ENCODE data around the gene SYNJ1.
"Not testable (repeated sequence)": the region's sequence is repeated elsewhere in the genome, so short reads cannot be mapped to it uniquely, and the experiment has no call there.

The SYNJ1 gene, protein sequence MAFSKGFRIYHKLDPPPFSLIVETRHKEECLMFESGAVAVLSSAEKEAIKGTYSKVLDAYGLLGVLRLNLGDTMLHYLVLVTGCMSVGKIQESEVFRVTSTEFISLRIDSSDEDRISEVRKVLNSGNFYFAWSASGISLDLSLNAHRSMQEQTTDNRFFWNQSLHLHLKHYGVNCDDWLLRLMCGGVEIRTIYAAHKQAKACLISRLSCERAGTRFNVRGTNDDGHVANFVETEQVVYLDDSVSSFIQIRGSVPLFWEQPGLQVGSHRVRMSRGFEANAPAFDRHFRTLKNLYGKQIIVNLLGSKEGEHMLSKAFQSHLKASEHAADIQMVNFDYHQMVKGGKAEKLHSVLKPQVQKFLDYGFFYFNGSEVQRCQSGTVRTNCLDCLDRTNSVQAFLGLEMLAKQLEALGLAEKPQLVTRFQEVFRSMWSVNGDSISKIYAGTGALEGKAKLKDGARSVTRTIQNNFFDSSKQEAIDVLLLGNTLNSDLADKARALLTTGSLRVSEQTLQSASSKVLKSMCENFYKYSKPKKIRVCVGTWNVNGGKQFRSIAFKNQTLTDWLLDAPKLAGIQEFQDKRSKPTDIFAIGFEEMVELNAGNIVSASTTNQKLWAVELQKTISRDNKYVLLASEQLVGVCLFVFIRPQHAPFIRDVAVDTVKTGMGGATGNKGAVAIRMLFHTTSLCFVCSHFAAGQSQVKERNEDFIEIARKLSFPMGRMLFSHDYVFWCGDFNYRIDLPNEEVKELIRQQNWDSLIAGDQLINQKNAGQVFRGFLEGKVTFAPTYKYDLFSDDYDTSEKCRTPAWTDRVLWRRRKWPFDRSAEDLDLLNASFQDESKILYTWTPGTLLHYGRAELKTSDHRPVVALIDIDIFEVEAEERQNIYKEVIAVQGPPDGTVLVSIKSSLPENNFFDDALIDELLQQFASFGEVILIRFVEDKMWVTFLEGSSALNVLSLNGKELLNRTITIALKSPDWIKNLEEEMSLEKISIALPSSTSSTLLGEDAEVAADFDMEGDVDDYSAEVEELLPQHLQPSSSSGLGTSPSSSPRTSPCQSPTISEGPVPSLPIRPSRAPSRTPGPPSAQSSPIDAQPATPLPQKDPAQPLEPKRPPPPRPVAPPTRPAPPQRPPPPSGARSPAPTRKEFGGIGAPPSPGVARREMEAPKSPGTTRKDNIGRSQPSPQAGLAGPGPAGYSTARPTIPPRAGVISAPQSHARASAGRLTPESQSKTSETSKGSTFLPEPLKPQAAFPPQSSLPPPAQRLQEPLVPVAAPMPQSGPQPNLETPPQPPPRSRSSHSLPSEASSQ (N-terminal part only)
- long read RNA-seq, donor 1, result 0 reads
- long read RNA-seq, donor 2, result 0 reads
- long read RNA-seq, donor 3, result 0 reads
- long read RNA-seq, donor 4, result 0 reads
- long read RNA-seq, donor 5, result 0 reads
- long read RNA-seq, donor 6, result 0 reads
- long read RNA-seq, donor 7, result 0 reads
- long read RNA-seq, donor 8, full-length matches to known transcripts, result 1 of 1 reads
- long read RNA-seq, donor 8, partial matches to known transcripts, result 0 of 1 reads
- long read RNA-seq, donor 8, other reads (novel, unspliced or antisense), result 0 of 1 reads

DNA sequence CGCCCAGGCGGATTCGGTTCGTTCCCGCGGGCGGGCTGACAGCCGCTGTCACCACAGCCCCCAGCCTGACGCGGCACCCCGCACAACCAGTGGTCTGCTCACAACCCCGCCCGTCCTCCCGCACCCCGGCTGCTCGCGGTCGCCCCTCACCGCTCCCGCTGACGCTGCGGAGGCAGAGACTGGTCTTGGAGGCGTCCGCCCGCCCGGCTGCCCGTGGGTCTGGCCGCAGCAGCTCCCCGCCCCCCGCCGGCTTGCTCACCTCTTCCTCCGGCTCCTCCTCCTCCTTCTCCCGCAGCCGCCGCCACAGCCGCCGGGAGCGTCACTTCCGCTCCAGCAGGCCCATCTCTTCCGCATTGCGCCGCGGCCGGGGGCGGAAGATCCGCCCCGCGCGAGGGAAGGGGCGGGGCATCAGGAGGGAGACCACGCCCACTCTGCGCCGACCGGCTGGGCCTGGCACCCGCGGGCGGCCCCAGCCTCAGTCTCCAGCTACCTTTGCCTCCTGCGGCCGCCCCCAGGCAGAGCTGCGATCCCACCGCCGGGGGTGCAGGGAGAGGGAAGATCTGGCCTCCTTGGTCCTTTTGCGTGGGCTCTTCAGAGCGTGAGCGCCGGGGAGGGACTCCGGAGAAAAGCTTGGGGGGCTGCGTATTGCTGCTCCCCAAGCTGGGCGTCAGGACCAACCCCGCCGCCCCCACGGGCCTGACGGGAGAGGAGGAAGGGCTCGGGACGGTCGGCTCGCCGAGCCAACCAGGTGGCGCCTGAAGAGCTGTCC lies at the start of gene SYNJ1:
Gene SYNJ1, minus strand, starts transcription at position 327 of the 769 bp plus-strand sequence. CDS start 1,118 bp downstream, outside the sequence.
- DNase-seq, result peak; percentile 99

DNA sequence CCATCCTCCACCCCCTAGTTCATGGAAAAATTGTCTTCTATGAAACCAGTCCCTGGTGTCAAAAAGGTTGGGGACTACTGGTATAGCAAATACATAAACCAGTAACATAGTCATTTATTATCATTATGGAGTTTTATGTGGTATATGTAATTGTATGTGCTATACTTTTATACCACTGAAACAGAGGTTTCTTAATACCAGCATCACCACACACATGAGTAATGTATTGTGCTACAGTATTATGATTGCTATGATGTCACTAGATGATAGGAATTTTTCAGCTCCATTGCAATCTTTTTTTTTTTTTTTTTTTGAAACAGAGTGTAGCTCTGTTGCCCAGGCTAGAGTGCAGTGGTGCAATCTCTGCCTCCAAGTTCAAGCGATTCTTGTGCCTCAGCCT lies 49.5 kb upstream of the SYNJ1 start:
- DNase-seq, result no peak

DNA sequence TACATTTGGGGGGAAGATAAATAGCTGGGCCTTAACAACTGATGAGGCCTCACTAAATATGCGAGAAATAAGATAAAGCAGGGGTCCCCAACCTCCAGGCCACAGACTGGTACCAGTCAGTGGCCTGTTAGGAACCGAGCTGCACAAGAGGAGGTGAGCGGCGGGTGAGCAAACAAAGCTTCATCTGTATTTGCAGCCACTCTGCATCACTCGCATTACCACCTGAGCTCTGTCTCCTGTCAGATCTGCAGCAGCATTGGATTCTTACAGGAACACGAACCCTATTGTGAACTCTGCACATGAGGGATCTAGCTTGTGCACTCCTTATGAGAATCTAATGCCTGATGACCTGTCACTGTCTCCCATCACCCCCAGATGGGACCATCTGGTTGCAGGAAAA lies 48.9 kb upstream of the SYNJ1 start:
- DNase-seq, result no peak

DNA sequence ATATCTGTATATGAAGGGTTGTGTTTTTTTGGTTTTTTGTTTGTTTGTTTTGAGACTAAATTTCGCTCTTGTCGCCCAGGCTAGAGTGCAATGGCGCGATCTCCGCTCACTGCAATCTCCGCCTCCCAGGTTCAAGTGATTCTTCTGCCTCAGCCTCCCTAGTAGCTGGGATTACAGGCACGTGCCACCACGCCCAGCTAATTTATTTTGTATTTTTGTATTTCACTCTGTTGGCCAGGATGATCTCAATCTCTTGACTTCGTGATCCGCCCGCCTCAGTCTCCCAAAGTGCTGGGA lies 45.2 kb upstream of the SYNJ1 start:
- DNase-seq, result not testable (repeated sequence)

DNA sequence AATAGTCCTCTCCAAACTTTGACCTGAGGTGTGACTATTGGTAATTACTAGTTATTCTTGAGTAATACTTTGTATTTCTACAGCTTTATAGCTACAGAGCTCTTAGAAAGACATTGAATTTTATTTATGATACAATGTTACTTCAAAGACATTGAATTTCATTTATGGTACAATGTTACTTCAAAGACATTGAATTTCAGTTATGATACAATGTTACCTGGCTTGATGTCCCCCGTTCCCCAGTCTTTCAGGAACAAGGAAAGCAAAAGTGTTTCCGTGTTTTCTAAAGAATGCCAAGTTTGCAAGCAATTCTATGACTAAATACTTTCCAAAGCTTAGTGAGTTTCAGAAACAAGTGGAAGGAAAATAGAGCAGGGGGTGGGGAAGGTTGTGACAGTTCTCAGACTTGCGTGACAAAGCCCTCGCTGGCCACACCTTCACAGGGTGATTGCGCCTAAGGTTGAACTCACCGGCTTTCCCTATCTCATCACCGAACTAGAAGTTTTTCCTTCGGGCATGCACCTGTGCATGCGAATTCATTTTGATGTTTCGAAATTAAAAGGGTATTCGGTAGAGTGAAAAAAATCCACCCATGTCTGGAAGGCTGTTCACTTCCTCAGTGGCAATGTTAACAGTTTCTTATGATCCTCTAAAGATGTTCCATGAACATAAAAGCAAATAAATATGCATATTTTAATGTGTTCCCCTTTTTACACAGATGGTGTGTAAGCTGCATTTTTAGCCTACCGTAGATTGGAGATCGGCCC lies 44.7 kb upstream of the SYNJ1 start:
- DNase-seq, result no peak

DNA sequence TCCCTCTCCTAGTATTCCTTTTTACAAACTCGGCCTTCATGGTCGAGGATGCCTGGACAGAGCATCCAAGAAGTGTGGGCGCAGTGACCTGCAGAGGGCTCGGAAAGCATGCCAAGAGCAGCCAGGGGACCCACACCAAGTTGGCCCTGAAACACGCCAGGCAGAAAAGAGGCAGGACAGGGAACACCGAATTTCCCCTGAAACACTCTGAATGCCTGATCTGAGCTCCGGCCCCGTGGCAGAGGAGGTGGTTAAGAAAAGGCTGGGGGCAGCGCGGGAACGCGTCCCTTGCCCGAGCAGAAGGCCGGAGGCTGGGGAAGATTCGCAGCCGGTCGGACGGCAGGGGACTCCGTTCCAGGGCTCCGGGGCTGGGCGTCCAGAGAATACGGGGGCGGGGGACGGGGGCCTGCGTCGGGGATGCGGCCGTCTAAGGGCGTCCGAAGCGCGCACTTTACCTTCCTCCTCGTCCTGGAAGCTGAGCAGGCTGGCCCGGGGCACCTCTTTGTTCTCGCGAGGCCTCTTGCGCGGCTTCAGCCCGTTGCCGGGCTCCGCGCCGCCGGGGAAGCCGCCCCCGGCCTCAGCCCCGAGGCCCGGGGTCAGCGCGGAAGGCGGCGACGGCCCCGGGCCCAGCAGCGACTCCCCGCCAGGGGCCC lies 43.2 kb upstream of the SYNJ1 start:
- peak; percentile 65 for DNase-seq

DNA sequence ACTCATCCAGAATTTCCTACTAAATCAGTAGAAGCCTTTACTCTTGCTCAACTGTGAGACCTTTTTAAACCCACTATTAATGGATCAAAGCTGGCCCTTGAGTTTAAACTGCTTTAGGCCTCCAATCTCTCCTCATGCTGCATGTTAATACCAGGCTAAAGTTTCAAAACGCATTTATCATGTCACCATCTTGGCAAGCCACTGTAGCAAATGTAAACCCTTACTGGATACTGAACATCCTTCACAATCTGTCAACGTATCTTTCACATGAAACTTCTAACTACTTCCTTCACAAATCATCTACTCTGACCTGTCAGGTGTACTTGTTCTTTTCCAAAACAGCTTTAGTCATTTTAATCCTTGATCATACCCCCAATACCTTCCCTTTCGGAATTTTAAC lies 40.7 kb upstream of the SYNJ1 start:
- DNase-seq, result no peak

DNA sequence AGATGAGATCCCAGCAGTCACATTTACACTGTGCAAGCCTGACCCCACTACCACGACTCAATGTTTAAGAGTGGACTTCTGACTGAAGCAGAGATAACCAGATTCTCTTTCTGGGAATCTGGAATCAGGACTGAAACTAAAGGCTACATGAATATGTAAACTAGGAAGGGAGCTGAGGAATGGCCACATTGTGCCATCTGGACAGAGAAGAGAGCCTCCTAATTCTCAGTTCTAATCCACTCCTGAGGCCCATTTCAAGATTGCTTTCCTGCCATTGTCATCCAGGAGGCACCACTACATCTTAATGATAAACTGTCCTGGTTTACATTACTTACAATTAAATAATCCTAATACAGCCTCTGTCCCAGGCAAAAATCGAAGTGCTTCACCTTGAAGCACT lies 37.2 kb upstream of the SYNJ1 start:
- no peak for DNase-seq

DNA sequence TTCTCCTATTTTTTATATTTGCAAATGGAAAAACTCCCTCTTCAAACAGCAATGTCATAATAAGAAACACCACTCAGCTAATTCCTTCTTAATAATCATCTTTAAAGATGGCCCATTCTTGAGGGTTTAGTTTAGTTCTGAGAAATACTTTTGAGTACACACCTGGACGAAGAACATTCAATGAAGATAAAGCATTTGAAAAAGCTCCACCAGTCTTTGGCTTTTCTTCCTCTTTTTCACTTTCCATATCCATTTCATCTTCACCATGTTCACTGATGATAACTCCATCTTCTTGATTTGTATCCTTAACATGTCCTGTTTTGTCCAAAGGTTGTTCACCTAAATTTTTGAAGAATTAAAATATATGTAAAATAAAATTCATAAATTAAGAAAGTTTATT lies 36.4 kb upstream of the SYNJ1 start:
- no peak for DNase-seq

DNA sequence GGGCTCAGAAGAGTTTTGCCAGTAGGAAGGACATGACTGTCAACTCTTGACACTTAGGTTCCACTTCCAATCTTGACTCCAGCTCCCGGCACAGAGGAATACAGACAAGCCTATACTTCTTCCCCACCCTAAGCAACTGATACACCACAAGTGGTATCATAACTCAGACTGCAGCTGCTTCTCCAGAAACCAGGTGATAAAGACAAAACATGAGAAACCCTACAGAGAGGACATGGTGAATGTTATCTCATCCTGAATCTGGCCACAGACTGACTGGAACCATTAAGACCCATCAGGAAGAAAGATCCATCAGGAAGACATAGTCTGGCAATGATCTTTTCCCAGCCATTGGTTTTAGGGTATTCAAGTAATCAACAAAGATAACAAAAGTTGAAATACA lies 30.0 kb upstream of the SYNJ1 start:
- DNase-seq, result no peak

DNA sequence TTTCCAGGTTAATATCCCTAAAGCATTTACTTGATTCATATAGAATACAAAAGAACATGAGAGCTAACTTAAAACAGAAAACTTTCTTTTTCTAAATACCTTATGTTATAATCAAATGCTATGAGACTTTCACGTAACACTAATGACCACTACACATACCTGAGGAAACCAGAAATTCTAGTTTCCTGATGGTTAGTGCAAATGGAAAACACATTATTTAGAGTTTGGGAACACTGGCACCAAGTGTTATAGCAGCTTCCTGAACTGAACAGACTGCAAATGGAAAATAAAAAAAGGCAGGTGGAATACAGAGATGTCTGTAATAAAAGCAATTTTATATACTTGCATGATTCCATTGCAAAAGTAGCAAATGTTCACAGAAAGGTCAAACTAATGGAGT lies 28.3 kb upstream of the SYNJ1 start:
- DNase-seq, result no peak

DNA sequence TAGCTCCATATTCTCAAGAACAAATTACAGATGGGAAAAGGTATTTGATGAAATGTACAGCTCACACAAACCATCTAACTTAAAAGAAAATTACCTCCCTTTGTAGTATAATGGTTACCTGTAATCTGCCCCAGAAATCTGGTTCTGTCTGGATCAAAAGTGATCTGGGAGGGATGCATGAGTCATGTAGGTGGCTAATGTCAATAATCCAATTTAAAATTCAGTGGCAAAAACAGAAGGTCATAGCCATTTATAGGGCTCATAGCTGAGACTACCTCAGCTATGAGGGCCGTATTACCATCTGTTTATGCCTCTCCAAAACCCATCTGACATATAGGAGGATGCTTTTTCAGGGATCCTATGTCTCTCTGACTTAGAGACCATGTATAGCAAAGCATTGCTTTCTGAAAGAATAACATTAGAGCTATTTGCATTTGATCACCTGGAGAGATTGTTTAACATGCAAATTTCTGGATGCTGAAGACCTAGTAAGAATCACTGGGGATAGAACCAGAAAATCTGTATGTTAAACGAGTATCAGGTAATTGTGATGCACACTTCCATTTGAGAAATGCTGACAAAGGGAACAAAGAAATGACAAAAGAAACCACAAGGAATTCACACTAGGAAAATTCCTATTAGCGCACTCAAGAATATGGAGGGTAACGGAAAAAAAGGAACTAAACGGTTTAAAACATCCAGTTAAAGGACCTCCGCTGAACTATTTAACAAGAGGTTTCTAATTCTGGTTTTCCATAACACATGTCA lies 26.2 kb upstream of the SYNJ1 start:
- no peak for DNase-seq

DNA sequence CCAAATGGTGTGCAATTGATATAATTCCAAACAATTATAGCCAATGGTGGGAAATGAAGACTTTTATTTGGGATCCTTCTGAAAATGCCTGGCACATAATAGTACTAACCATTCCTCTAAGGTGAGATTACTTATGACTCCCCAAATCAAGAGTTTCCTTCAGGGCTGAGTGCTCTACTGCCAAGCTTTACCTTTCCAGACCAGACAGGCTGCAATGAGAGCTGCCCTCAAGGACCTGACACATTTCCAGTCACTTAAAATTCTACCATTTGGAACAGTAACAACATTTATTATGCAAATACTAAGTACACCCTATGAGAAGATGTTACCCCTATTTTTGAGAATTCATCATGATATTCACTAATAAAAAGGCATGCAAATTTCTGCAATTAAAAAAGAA lies 22.6 kb upstream of the SYNJ1 start:
- DNase-seq, result no peak

DNA sequence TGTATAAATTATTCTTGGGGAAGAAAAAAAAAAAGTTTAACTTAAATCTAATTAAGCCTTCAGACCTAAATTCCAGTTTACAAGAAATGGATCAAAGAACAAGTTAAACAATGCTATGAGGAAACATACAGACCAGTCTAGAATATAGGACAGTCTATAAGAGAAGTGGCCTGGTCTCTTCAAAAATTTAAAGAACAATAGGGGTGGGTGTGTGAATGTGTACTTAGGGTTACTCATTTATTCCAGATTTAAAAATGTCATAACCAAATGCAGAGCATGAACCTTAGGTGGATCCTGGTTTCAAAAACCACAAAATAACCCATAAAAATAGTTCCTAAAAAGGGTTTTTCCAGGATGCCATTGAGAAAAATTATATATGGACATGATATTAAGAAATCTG lies 21.8 kb upstream of the SYNJ1 start:
- no peak for DNase-seq

DNA sequence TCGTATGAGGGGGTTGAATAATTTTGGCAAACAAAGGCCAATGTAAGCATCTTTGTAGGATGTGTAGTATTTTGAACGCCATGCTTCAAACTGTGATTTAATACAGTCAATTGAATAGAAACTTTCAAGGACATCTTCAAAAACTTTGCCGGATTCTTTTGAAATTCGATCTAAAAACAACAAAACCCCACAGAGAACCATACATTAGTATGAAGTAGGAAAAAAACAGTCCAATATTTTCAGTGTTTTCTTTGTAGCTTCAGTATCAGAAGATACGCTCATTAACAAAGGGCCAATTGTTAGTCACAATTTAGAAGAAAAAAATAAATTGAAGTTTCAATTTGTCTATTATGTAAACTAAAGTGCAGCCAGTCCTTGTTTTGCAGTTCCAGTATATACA lies 20.7 kb upstream of the SYNJ1 start:
- DNase-seq, result no peak

DNA sequence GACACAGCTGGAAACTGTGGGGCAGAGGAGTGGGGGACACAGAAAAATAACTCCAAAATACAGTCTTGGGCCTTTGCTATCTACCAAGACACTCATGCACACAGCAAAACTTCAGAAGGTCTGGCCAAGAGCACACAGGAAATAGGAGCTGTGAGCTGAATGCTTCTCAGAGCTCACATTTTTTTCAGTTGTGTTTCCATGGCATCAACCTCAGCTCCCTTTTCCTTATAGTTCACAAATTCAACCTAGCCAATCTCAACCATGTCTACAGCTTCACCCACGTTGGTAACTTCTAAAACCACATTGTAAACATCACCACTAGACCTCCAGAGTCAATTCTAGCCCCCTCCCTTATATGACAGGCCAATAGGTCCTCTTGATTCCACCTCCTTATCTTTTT lies 19.6 kb upstream of the SYNJ1 start:
- DNase-seq, result no peak

DNA sequence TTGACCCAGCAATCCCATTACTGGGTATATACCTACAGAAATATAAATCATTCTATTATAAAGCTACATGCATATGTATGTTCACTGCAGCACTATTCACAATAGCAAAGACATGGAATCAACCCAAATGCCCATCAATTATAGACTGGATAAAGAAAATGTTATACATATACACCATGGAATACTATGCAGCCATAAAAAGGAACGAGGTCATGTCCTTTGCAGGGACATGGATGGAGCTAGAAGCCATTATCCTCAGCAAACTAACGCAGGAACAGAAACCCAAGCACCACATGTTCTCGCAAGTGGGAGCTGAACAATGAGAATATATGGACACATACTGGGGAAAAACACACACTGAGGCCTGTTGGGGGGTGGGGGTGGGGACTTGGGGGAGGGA lies 18.9 kb upstream of the SYNJ1 start:
- DNase-seq, result not testable (repeated sequence)

DNA sequence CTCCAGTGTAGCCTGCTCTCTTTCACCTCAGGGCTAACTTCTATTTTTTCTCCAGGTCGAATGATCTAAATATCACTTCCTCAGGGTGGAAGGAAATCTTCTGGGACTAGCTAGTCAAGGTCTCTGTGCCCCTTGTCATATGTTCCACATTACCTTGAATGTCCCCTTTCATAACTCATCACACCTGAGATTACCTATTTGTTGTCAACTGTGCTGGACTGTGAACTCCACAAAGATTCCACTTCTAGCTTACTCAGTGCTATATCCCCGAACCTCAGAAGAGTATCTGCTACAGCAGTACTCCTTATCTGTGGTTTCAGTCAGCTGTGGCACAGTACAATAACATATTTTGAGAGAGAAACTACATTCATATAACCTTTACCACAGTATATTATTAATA lies 14.6 kb upstream of the SYNJ1 start:
- DNase-seq, result no peak

DNA sequence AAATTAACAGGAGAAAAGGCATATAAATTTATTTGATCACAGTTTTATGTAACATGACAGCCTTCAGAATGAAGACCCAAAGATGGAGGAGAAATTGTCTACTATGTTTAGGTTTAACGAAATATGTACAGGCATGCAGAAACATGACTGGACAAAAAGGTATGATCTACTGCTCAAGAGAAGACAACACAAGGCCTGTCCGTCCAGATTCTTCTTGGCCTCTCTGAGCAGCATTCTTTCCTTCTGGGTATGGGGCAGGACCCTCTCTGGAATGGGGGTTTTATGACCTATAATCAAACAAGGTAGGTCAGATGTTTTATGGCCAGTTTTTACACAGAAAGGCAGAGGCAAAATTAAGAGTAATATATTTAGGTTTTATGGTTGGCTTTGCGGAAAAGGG lies 13.5 kb upstream of the SYNJ1 start:
- no peak for DNase-seq

All from right kidney (tissue), 9 donors.